Left forelimb (tissue), 1 donor: ENCODE measurements around the gene SLC7A8.
"Not testable (repeated sequence)": the region's sequence is repeated elsewhere in the genome, so short reads cannot be mapped to it uniquely, and the experiment has no call there.

Source experiments
- DNase-seq: peaks from one replicate; pipeline ENCODE4 v3.0.0-alpha.2; 2018; ENCODE audit warnings: low spot score

SLC7A8 gene

GRCh38 chr14:23183479-23183878, at the start of gene SLC7A8:
SLC7A8 (minus strand) TSS chr14:23183660; CDS start chr14:23182914, 746 bp downstream.
- peak; percentile 76 for DNase-seq

DNA sequence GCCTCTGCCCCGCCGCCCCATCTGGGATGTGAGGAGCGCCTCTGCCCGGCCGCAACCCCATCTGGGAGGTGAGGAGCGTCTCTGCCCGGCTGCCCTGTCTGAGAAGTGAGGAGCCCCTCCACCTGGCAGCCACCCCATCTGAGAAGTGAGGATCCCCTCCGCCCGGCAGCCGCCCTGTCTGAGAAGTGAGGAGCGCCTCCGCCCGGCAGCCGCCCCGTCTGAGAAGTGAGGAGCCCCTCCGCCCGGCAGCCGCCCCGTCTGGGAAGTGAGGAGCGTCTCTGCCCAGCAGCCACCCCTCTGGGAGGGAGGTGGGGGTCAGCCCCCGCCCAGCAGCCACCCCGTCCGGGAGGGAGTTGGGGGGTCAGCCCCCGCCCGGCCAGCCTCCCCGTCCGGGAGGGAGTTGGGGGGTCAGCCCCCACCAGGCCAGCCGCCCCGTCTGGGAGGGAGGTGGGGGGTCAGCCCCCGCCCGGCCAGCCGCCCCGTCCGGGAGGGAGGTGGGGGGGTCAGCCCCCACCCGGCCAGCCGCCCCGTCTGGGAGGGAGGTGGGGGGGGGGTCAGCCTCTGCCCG, 48.9 kb upstream of the SLC7A8 start:
- DNase-seq: not testable (repeated sequence)

DNA sequence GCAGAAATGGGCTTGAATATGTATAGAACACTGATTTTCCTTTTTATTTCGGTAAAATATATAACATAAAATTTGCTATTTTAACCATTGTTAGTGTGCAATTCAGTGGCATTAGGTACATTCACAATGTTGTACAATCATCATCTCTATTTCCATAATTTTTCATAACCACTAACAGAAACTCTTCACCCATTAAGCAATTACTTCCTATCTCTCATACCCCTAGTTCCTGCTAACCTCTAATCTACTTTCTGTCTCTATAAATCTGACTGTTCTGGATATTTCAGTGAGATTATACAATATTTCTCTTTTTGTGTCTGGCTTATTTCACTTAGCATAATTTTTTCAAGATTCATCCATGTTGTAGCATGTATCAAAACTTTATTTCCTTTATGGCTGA, 45.4 kb upstream of the SLC7A8 start:
- no peak for DNase-seq

DNA sequence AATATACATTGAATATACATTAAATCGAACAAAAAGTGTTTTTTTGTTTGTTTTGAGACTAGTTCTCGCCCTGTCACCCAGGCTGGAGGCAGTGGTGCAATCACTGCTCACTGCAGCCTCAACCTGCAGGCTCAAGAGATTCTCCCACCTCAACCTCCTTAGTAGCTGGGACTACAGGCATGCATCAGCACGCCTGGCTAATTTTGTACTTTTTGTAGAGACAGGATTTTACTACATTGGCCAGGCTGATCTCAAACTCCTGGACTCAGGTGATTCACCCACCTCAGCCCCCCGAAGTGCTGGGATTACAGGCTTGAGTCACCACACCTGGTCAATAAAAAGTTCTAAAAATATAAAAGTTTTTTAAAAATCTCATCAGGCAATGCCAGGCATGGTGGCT, 44.1 kb upstream of the SLC7A8 start:
- no peak for DNase-seq

- not testable (repeated sequence) for DNase-seq
Measured at GRCh38 chr14:23224958-23225357, 41.5 kb upstream of the SLC7A8 start.

DNA sequence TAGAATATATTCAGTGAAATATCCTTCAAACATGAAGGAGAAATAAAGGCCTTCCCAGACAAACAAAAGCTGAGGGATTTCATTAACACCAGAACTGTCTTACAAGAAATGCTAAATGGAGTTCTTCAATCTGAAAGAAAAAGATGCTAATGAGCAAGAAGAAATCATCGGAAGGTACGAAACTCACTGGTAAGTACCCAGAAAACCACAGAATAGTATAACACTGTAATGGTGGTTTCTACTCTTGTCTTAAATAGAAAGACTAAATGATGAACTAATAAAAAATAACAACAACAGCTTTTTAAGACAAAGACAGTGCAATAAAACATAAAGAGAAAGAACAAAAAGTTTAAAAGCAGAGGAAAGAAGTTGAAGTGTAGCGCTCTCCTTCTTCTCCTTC, 35.6 kb upstream of the SLC7A8 start:
- no peak for DNase-seq

- DNase-seq: no peak
Measured at GRCh38 chr14:23217032-23218020, 33.9 kb upstream of the SLC7A8 start.

GRCh38 chr14:23215421-23215820, 32.0 kb upstream of the SLC7A8 start:
- no peak for DNase-seq

GRCh38 chr14:23209651-23210423, 26.4 kb upstream of the SLC7A8 start:
- DNase-seq: no peak

DNA sequence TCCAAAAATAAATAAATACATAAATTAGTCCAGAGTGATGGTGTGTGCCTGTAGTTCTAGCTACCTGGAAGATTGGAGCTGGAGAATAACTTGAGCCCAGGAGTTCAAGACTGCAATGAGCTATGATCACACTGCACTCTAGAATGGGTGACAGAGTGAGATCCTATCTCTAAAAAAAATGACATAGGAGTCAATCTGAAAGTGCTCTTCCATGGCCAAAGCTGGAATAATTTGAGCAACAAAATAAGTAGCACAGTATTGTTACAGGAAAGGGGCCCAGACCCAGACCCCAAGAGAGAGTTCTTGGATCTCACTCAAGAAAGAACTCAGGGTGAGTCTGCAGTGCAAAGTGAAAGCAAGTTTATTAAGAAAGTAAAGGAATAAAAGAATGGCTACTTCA, 24.9 kb upstream of the SLC7A8 start:
- DNase-seq: no peak

- DNase-seq: no peak
Measured at GRCh38 chr14:23207146-23207540, 23.7 kb upstream of the SLC7A8 start.

GRCh38 chr14:23206422-23207145, 23.1 kb upstream of the SLC7A8 start:
- no peak for DNase-seq

DNA sequence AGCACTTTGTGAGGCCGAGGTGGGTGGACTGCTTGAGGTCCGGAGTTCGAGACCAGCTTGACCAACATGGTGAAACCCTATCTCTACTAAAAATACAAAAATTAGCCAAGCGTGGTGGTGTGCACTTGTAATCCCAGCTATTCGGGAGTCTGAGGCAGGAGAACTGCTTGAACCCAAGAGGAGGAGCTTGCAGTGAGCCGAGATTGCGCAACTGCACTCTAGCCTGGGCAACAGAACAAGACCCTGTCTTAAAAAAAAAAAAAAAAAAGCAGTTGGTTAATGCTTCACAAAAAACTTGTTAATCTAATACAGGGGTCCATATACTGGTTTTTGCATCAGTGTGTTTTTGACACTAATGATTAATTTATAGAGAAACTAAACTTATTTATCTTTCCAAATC, 18.5 kb upstream of the SLC7A8 start:
- DNase-seq: no peak

DNA sequence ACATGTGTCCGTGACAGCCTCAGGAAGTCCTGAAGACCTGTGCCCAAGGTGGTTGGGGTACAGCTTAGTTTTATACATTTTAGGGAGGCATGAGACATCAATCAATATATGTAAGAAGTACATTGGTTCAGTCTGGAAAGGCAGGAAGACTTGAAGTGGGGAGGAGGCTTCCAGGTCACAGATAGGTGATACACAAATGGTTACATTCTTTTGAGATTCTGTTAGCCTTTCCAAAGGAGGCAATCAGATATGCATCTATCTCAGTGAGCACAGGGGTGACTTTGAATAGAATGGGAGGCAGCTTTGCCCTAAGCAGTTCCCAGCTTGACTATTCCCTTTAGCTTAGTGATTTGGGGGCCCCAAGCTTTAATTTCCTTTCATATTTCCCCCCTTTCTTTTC, 15.7 kb upstream of the SLC7A8 start:
- not testable (repeated sequence) for DNase-seq

- DNase-seq: not testable (repeated sequence)
Measured at GRCh38 chr14:23196487-23196886, 13.0 kb upstream of the SLC7A8 start.

- no peak for DNase-seq
Measured at GRCh38 chr14:23195552-23196101, 12.2 kb upstream of the SLC7A8 start.

DNA sequence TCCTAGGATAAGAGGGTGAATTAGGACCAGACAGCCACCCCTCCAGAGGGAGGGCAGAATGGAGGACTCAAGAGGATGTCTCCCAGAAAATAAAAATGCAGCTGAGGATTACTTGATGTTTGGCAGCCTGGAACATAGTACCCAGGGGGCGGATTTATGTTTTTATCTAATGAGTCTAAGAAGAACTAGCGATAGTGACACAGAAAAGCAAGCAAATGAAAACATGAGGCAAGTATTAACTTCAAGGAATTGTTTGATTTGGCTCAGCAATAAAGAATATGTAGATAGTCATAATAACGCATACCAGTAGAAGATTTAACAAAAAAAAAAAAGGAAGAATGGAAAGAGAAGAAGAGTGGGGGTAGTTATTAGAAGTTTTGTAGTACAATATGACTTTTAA, 10.0 kb upstream of the SLC7A8 start:
- no peak for DNase-seq

GRCh38 chr14:23187925-23188324, 4.5 kb upstream of the SLC7A8 start:
- no peak for DNase-seq

DNA sequence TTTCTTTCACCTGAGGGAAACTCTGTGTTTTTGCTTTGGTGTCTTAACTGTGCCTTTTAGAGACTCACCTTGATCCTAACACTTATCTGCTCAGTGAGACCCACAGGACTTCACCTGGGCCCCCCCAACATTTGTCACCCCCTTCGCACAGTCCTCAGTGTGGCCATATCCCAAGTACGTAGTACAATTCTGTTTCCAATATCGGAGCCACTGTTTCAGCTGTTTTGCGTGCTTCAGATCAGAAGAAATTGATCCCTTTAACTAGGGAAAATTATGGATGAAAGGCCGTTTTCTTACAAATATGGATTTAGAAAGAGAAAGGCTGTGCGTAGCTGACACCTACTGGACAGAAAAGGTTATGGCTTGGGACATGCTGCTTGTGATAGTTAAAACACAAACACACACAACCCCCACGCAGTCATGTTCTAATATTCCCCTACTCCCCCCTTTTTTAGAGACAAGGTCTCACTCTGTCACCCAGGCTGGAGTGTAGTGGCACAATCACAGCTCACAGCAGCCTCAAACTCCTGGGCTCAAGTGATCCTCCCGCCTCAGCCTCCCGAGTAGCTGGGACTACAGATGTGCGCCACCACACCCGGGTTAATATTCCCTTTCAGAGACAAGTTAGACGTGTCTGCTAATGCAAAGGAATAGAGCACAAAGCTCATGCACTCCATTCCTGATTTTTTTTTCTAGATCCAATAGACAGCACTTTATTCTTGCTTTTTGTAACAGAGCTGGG, 3.6 kb upstream of the SLC7A8 start:
- no peak for DNase-seq

- DNase-seq: no peak
Measured at GRCh38 chr14:23185063-23185462, 1.6 kb upstream of the SLC7A8 start.

DNA sequence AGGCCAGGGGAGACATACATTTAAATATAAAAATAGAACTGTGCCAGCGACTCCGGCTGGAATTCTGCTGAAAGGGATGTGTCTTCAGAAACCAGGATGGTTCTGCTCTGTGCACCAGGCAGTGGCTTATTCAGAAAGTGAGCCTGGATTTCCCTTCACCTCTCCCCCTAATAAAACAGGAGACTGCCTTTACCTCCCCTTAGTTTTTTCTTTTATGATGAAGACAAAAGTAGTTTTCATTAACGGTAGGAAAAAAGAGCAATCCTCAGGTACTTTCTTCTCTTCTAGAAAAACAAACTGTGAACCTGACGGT, 346 bp downstream of the SLC7A8 start:
- DNase-seq: no peak
